ENCODE data around the gene CX3CL1. TPM values are rescaled to one million over a fixed set of nuclear protein-coding genes. Genes with fewer than 3 reads are reported as not detected.

CX3CL1 gene
- total and polyA plus RNA-seq, 8 donors: 8.6 to 27.8 (median 11.2) TPM

DNA sequence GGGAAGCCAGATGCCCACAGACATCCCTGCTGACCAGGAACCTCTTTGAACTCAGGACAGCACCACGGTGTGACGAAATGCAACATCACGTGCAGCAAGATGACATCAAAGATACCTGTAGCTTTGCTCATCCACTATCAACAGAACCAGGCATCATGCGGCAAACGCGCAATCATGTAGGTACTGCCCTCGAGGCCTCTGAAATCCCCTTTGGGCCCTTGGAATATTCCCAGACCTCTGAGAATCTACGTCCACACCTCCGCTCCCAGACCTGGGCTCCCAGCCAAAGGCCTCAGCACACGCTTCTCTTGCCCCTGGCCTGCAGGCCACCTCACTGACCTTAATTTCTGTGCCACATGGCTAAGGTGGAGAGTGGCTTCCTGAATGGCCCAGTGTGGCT lies 7.3 kb downstream of the CX3CL1 start:
- Histone ChIP-seq H3K9me3 (no peaks in the 10 kb centered on the region), H3K4me3 (no peak overlapping the region), H3K27ac (no peak overlapping the region), H3K36me3 (peaks cover 0 to 9% of the 10 kb centered on the region in 2 donors), H3K27me3 (no peaks in the 10 kb centered on the region), H3K4me1 (peaks cover 5 to 29% of the 10 kb centered on the region in 2 donors)
- intact Hi-C loops (cut with DNase I): no loop called here
- TF ChIP-seq CTCF (IDR thresholded peaks at IDR 0.05): no peak
- no peak for ATAC-seq
- DNase-seq: no peak

DNA sequence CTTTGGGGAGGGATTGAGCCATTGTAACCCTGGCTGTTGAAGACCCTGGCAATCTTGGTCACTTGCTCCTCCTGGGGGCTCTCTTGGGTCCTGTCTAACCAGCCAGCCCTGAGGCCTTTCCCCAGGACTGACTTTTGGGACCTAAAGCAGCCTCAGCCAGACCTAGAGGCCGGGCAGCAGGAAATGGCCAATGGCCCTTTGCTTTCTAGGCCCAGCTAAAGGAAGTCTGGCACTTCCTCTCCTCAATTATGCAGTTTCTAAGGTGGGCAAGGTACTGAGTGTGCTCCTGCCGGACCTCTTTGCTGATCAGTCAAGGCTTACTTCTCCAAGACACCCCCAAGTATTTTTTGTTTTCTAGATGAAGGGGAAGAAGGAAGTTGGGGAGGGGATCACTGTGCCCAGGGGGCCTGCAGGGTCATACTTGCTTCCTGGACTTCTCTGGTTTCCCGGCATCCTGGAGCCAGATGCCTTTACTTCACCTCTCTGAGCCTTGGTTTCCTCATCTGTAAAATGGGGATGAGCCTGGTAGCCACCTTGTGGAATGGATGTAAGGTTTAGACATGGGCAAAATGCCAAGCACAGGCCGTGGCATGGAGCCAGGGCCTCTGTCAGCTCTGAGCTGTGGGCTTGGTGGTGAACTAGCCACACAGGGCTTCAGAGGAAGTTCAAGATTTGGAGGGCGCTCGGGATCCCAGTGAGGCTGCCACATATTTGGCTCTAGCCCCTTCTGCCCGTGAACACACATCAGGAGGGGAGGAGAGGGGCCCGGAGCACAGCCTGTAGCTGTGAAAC lies 8.6 kb downstream of the CX3CL1 start:
- DNase-seq: no peak
- H3K4me1 ChIP-seq: peaks cover 5 to 29% of the 10 kb centered on the region in 2 donors
- H3K27me3 ChIP-seq: no peaks in the 10 kb centered on the region
- no peak for TF ChIP-seq CTCF (IDR thresholded peaks at IDR 0.05)
- no peak for ATAC-seq
- no peak overlapping the region for H3K27ac ChIP-seq
- peaks cover 0 to 9% of the 10 kb centered on the region in 2 donors for H3K36me3 ChIP-seq
- no peak overlapping the region for H3K4me3 ChIP-seq
- intact Hi-C loops (cut with DNase I): no loop called here
- no peaks in the 10 kb centered on the region for H3K9me3 ChIP-seq

DNA sequence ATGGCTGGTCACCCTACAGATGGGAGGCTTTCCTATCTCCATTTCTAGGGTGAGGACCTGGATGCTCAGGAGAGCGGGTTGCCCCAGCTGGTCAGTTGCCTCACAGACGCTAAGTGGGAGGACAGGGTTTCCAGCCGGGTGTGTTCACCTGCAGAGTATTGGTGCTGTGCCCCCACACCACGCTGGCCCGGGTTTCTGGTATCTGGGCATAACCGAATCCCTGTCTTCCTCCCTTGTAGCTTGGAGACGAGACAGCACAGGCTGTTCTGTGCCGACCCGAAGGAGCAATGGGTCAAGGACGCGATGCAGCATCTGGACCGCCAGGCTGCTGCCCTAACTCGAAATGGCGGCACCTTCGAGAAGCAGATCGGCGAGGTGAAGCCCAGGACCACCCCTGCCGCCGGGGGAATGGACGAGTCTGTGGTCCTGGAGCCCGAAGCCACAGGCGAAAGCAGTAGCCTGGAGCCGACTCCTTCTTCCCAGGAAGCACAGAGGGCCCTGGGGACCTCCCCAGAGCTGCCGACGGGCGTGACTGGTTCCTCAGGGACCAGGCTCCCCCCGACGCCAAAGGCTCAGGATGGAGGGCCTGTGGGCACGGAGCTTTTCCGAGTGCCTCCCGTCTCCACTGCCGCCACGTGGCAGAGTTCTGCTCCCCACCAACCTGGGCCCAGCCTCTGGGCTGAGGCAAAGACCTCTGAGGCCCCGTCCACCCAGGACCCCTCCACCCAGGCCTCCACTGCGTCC lies 9.7 kb downstream of the CX3CL1 start:
- no peak for DNase-seq

GRCh38 chr16:57382535-57383275 lies 10.4 kb downstream of the CX3CL1 start:
- Histone ChIP-seq H3K27me3 (no peaks in the 10 kb centered on the region), H3K4me3 (no peak overlapping the region), H3K27ac (no peak overlapping the region), H3K4me1 (peaks cover 5 to 32% of the 10 kb centered on the region in 2 donors), H3K36me3 (peaks cover 0 to 9% of the 10 kb centered on the region in 2 donors), H3K9me3 (no peaks in the 10 kb centered on the region)
- TF ChIP-seq CTCF (IDR thresholded peaks at IDR 0.05): no peak
- DNase-seq: no peak
- intact Hi-C loops (cut with DNase I): no loop called here
- ATAC-seq: no peak

More for the DNA sequence above, 9.7 kb downstream of the CX3CL1 start:
- H3K4me3 ChIP-seq: no peak overlapping the region
- intact Hi-C loops (cut with DNase I): no loop called here
- no peak for TF ChIP-seq CTCF (IDR thresholded peaks at IDR 0.05)
- no peaks in the 10 kb centered on the region for H3K27me3 ChIP-seq
- peaks cover 5 to 29% of the 10 kb centered on the region in 2 donors for H3K4me1 ChIP-seq
- peaks cover 0 to 9% of the 10 kb centered on the region in 2 donors for H3K36me3 ChIP-seq
- no peak for ATAC-seq
- no peaks in the 10 kb centered on the region for H3K9me3 ChIP-seq
- no peak overlapping the region for H3K27ac ChIP-seq
